Vagina (tissue), 2 donors: ENCODE data around the gene SLC7A8.

ENCODE experiments used
- CTCF ChIP-seq, 3 experiments: fragments of 450-650 bp in 2 of 3; fragments of 200-600 bp in 1 of 3; sonication (generic) in 1 of 3; IDR thresholded peaks; one replicate each; pipeline ENCODE4 v1.5.1; 2017 to 2019; ENCODE audit warnings: antibody characterized with exemption in 3 of 3, mild to moderate bottlenecking in 2 of 3, moderate library complexity in 2 of 3
- POLR2A ChIP-seq, 2 donors: fragments of 450-650 bp; IDR thresholded peaks; one replicate each; pipeline ENCODE4 v1.6.1; 2017; ENCODE audit warnings: antibody characterized with exemption in 2 of 2, mild to moderate bottlenecking in 2 of 2, moderate library complexity in 2 of 2

DNA sequence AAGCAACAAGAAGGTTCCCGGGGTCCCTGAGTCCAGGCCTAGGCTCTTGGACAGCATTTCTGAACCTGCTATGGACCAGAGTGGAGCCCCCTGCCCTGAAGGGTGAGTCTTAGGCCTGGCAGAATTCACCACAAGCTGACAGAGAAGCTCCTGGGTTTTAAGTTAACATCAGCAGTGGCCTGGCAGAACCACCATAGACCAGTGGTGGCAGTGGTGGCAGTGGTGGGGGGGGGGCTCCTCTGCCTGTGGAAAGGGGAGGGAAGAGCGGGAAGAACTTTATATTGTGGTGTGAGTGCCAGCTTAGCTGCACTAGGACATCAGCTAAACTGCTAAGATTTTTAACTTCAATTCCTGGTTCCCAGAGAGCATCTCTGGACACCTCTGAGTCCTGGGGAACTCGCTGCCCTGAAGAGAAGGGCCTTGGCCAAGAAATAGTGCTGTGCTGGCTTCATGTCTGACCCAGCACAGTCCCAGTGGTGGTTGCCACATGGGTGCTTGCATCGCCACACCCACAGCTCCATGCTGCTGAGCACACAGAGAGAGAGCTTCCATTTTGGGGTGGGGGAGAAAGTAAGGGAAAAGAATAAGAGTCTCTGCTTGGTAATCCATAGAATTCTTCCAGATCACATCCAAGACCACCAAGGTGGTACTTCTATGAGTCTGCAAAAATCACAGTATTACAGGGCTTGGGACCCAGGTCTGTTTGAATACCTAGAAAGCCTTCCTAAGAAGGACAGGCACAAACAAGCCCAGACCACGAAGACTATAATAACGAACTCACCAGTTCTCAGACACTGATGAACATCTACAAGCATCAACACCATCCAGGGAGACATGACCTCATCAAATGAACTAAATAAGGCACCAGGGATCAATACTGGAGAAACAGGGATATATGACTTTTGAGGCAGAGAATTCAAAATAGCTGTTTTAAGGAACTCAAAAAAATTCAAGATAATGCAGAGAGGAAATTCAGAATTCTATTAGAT is 33.9 kb upstream of the SLC7A8 start:
- TF ChIP-seq POLR2A (IDR thresholded peaks at IDR 0.05) (no peak), CTCF (IDR thresholded peaks at IDR 0.05) (no peak)
